Smooth muscle cell (in vitro differentiated cells): Measurements from ENCODE around the gene TAOK1. TPM values are rescaled to one million over a fixed set of nuclear protein-coding genes. Genes with fewer than 3 reads are reported as not detected.

Source experiments
- DNase-seq: peaks from one replicate; lab custom pipeline; 2025; ENCODE audit not compliant: unreplicated experiment; lab: John Stamatoyannopoulos, UW
- H2AFZ ChIP-seq: fragments of 200-600 bp; sonication (generic); 2 replicates; pipeline ENCODE4 v1.6.0; 2016; ENCODE audit warnings: antibody characterized with exemption, low read depth, mild to moderate bottlenecking
- H3F3A ChIP-seq: fragments of 200-600 bp; sonication (generic); 2 replicates; pipeline ENCODE4 v1.6.0; 2017; ENCODE audit warnings: antibody characterized with exemption, low read depth
- H3K27ac ChIP-seq: fragments of 200-600 bp; sonication (generic); 2 replicates; pipeline ENCODE4 v1.5.1; 2016; ENCODE audit warnings: low read depth, mild to moderate bottlenecking
- H3K27me3 ChIP-seq: fragments of 200-600 bp; sonication (generic); 2 replicates; pipeline ENCODE4 v1.6.1; 2016; ENCODE audit warnings: low read depth, mild to moderate bottlenecking
- H3K36me3 ChIP-seq: fragments of 200-600 bp; sonication (generic); 2 replicates; pipeline ENCODE4 v1.5.1; 2016; ENCODE audit warnings: low read depth
- H3K4me1 ChIP-seq: fragments of 200-600 bp; sonication (generic); 2 replicates; pipeline ENCODE4 v1.5.1; 2016; ENCODE audit warnings: low read depth
- H3K4me2 ChIP-seq: fragments of 200-600 bp; sonication (generic); 2 replicates; pipeline ENCODE4 v1.6.0; 2016; ENCODE audit warnings: mild to moderate bottlenecking
- H3K4me3 ChIP-seq: fragments of 200-600 bp; sonication (generic); 2 replicates; pipeline ENCODE4 v1.5.1; 2016; ENCODE audit warnings: mild to moderate bottlenecking
- H3K79me2 ChIP-seq: fragments of 200-600 bp; sonication (generic); 2 replicates; pipeline ENCODE4 v1.6.0; 2016; ENCODE audit warnings: low read depth, mild to moderate bottlenecking
- H3K9ac ChIP-seq: fragments of 200-600 bp; sonication (generic); 2 replicates; pipeline ENCODE4 v1.6.0; 2016; ENCODE audit warnings: low read depth
- H3K9me3 ChIP-seq: fragments of 200-600 bp; sonication (generic); replicated peaks from 2 replicates; pipeline ENCODE4 v1.5.1; 2016; ENCODE audit warnings: low read depth
- H4K20me1 ChIP-seq: fragments of 200-600 bp; sonication (generic); 2 replicates; pipeline ENCODE4 v1.6.0; 2016; ENCODE audit warnings: low read depth
- WGBS: methylation state at CpG from one replicate; pipeline ENCODE4 v1.1.7; 2016; ENCODE audit warnings: low lambda C conversion rate; 5-methylcytosine and 5-hydroxymethylcytosine counted together
- polyA plus RNA-seq: library from polyadenylated mRNA; unstranded; fragments of >200 nt; fragmentation: Nextera tagmentation; extraction: Ambion mirVana; gene quantifications from 2 replicates; pipeline ENCODE4 v1.2.1, GENCODE V29; 2016
- total RNA-seq: library from RNA; depleted of rRNA; stranded (reverse); fragments of >200 nt; gene quantifications from 2 replicates; pipeline ENCODE4 v1.2.3, GENCODE V29; 2014
- TF ChIP-seq, protein P1 (sequence below): fragments of 200-600 bp; sonication (generic); IDR thresholded peaks from 2 replicates; pipeline ENCODE4 v1.5.1; 2017; ENCODE audit warnings: borderline replicate concordance, mild to moderate bottlenecking, antibody characterized with exemption; ENCODE audit not compliant: insufficient read depth, poor library complexity, severe bottlenecking

TAOK1 gene
- total and polyA plus RNA-seq, 2 experiments from 2014 or later, result 4.7 to 58.7 TPM

DNA sequence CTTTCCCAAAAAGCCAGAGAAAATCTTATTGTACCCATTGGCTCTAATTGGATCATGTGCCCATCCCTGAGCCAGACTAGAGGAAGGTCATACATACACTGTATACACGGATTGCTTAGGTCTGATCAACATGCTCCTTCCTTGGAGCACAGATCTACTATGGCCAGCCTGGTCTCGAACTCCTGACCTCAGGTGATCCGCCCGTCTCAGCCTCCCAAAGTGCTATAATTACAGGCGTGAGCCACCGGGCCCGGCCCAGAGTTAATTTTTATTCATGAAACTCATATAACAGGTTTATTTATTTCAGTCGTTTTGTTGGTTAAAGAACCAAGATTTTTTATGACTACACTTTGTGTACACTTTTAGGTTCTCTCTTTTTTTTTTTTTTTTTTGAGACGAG, 1.2 kb upstream of the TAOK1 start:
- Histone ChIP-seq H3F3A (no peaks in the 10 kb centered on the region), H3K9ac (no peak overlapping the region), H3K36me3 (no peaks in the 10 kb centered on the region), H3K9me3 (no peaks in the 10 kb centered on the region), H3K4me3 (no peak overlapping the region), H4K20me1 (peaks cover 28% of the 10 kb centered on the region), H3K27ac (no peak overlapping the region), H3K4me1 (peaks cover 30% of the 10 kb centered on the region), H2AFZ (no peak overlapping the region), H3K4me2 (no peak overlapping the region), H3K27me3 (no peaks in the 10 kb centered on the region), H3K79me2 (peaks cover 37% of the 10 kb centered on the region)
- TF ChIP-seq, protein P1, sequence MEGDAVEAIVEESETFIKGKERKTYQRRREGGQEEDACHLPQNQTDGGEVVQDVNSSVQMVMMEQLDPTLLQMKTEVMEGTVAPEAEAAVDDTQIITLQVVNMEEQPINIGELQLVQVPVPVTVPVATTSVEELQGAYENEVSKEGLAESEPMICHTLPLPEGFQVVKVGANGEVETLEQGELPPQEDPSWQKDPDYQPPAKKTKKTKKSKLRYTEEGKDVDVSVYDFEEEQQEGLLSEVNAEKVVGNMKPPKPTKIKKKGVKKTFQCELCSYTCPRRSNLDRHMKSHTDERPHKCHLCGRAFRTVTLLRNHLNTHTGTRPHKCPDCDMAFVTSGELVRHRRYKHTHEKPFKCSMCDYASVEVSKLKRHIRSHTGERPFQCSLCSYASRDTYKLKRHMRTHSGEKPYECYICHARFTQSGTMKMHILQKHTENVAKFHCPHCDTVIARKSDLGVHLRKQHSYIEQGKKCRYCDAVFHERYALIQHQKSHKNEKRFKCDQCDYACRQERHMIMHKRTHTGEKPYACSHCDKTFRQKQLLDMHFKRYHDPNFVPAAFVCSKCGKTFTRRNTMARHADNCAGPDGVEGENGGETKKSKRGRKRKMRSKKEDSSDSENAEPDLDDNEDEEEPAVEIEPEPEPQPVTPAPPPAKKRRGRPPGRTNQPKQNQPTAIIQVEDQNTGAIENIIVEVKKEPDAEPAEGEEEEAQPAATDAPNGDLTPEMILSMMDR, result no peak
- WGBS, result 90% methylated on average over 9 of the region's 9 CpGs
- no peak for DNase-seq

GRCh38 chr17:29390851-29391631, 878 bp downstream of the TAOK1 start:
- H3K27me3 ChIP-seq, result no peaks in the 10 kb centered on the region
- TF ChIP-seq, protein P1, result no peak
- H3K4me1 ChIP-seq, result peaks cover 30% of the 10 kb centered on the region
- no peaks in the 10 kb centered on the region for H3K36me3 ChIP-seq
- H4K20me1 ChIP-seq, result peaks cover 49% of the 10 kb centered on the region
- H3K27ac ChIP-seq, result peak overlapping the region; percentile 93
- no peaks in the 10 kb centered on the region for H3F3A ChIP-seq
- peak overlapping the region; percentile 99 for H3K4me3 ChIP-seq
- peak overlapping the region; percentile 99 for H3K9ac ChIP-seq
- peak; percentile 25 for DNase-seq
- H3K9me3 ChIP-seq, result no peaks in the 10 kb centered on the region
- under 1% methylated on average over 18 of the region's 28 CpGs for whole genome bisulfite sequencing
- H3K4me2 ChIP-seq, result peak overlapping the region; percentile 94
- H2AFZ ChIP-seq, result peak overlapping the region; percentile 92
- peaks cover 58% of the 10 kb centered on the region for H3K79me2 ChIP-seq

DNA sequence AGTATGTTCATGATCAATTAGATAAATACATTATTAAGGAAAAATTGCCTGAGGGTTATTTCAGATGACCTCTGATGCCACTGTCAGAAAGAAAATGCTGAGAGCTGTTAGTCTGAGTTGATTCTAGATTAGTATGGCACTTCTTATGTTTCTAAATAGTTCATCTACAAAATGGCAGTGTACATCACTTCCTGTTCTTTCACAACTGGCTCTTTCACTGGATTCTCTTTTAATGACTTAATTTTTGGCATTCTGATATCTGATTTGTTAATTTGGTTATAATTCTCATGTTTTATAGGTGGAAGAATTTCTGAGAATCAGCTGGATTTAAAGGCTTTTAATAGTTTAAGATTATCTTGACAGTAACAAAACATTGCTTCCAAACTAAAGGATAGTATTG, 3.3 kb downstream of the TAOK1 start:
- no peaks in the 10 kb centered on the region for H3K36me3 ChIP-seq
- peaks cover 82% of the 10 kb centered on the region for H3K79me2 ChIP-seq
- peak overlapping the region; percentile 94 for H3K4me2 ChIP-seq
- H4K20me1 ChIP-seq, result peaks cover 70% of the 10 kb centered on the region
- no peak overlapping the region for H2AFZ ChIP-seq
- H3F3A ChIP-seq, result no peaks in the 10 kb centered on the region
- no peaks in the 10 kb centered on the region for H3K27me3 ChIP-seq
- peaks cover 30% of the 10 kb centered on the region for H3K4me1 ChIP-seq
- H3K27ac ChIP-seq, result peak overlapping the region; percentile 93
- no peaks in the 10 kb centered on the region for H3K9me3 ChIP-seq
- H3K4me3 ChIP-seq, result peak overlapping the region; percentile 99
- DNase-seq, result no peak
- TF ChIP-seq, protein P1, result no peak
- H3K9ac ChIP-seq, result no peak overlapping the region

- WGBS, result 97% methylated on average over 4 of the region's 4 CpGs
- Histone ChIP-seq H3K27ac (no peak overlapping the region), H3K4me1 (peaks cover 26% of the 10 kb centered on the region), H3K27me3 (no peaks in the 10 kb centered on the region), H3K9ac (no peak overlapping the region), H2AFZ (no peak overlapping the region), H3K4me2 (no peak overlapping the region), H4K20me1 (peaks cover 84% of the 10 kb centered on the region), H3K9me3 (no peaks in the 10 kb centered on the region), H3F3A (no peaks in the 10 kb centered on the region), H3K36me3 (no peaks in the 10 kb centered on the region), H3K4me3 (no peak overlapping the region), H3K79me2 (peaks cover 95% of the 10 kb centered on the region)
- DNase-seq, result no peak
- TF ChIP-seq, protein P1, result no peak
Observed at GRCh38 chr17:29394761-29395160, 4.6 kb downstream of the TAOK1 start.
